GM21528 (cell line): ENCODE data around the gene TOMM7.
A peak's percentile ranks its signal among the peaks of the same experiment; 100 is the strongest.
"Not testable (repeated sequence)": the region's sequence is repeated elsewhere in the genome, so short reads cannot be mapped to it uniquely, and the experiment has no call there.

ENCODE experiments used
- ATAC-seq: cut with Tn5 transposase; IDR thresholded peaks from one replicate; pipeline ENCODE4 v1.9.1; 2021; ENCODE audit warnings: mild to moderate bottlenecking, moderate library complexity; ENCODE audit not compliant: unreplicated experiment, low FRiP score

The TOMM7 gene

GRCh38 chr7:22826593-22826992, 3.9 kb upstream of the TOMM7 start:
- ATAC-seq, result no peak

DNA sequence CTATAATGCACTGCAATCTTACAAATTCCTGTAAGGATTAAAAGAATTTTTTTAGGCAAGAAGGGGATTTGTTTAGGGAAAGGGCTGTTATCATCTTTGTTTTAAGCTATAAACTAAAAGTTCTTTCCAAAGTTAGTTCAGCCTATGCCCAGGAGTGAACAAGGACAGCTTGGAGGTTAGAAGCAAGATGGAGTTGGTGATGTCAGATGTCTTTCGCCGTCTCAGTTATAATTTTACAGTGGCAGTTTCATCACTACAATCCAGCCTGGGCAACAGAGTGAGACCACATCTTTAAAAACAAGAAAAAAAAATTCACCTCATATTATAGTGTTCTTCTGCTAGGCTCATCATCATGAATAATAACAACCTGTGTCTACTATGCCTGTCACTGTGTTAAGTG, 2.1 kb upstream of the TOMM7 start:
- no peak for ATAC-seq

DNA sequence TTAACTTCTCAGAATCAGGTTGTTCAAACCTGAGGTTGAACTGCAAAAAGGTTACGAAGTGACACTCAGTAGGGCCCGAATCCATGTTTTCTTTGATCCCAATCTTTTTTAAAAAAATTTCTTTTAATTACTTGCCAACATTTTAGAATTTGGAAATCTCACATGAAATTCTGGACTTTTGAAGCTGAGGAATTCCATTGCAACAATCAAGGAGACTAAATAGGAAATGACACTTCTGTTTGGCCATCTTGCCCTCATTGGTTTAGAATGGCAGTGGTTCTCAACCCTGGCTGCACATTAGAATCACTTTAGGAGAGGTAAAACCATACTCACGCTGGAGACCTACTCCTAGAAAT, 471 bp upstream of the TOMM7 start:
- no peak for ATAC-seq

DNA sequence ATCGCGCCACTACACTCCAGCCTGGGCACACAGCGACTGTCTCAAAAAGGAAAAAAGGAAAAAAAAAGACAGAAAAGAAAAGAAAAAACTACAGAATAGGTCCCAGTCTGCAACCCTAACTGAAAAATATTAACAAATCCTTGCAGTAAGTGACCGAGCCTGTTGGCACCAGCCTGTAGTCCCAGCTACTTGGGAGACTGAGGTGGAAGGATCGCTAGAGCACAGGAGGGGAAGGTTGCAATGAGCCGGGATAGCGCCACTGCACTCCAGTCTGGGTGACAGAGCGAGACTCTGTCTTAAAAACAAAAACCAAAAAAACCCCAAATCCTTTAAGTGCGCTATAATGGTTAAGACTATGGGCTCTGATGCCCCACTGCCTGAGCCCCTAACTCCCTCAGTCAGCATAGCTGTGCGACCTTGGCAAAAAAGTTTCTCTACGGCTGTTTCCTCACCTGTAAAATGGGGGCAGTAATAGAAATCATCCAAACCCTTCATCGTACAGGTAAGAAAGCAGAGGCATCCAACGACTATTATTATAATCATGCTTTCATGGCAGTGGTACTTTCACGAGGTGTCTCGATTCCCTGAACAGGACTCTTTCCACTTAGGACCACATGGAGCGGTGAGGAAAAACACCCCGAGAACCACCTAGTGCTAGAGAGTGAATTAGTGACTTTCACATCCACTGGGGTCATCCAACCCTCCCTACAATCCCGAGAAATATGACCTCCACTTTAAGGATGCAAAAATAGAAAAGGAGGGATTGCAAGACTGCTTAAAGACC, 755 bp downstream of the TOMM7 start:
- peak; percentile 7 for ATAC-seq

DNA sequence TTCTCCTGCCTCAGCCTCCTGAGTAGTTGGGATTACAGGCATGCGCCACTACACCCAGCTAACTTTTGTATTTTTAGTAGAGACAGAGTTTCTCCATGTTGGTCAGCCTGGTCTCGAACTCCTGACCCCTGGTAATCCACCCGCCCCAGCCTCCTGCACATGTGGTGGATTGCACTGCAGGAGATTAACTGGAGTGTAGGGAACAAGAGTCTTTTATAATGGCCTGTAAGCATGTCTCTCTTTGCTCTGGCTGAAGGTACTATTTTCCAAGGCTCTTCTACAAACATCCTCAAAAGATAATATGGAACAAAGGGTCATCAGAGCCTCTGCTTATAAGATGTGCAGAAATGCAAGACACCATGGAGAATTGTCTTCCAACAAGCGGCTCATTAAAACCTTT, 3.2 kb downstream of the TOMM7 start:
- no peak for ATAC-seq

DNA sequence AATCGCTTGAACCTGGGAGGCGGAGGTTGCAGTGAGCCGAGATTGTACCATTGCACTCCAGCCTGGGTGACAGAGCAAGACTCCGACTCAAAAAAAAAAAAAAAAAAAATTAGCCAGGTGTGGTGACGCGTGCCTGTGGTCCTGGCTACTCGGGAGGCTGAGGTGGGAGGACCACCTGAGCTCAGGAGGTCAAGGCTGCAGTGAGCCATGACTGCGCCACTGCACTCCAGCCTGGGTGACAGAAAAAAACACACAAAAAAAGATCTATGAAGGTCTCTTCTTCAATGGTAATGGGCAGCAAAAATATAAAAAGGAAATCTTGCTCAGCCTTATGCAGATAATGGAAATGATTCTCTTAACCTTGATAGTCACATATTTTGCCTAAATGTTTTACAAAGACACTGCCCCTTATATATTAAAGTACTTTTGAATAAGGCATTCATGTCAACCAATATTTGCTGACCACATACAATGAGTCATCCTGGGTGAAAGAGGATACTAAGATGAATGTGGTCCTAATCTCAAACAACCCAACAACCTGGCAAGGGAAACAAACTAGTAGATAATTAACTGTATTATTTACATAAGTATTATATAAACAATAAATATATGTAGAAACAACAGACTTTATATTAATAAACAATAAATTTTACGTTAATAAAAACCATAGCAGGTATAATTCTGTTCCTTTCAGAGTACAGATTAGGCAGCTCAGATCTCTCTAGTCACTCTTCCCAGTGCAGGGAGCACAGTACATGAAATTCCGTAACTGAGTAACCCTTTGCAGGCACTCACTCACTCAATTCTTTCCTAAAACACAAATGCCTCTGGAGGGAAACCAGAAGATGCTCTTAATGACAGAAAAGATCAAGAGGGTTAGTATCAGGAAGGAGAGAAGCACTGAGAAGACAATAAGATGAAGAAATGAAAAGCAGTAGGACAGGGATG, 8.1 kb downstream of the TOMM7 start:
- no peak for ATAC-seq

DNA sequence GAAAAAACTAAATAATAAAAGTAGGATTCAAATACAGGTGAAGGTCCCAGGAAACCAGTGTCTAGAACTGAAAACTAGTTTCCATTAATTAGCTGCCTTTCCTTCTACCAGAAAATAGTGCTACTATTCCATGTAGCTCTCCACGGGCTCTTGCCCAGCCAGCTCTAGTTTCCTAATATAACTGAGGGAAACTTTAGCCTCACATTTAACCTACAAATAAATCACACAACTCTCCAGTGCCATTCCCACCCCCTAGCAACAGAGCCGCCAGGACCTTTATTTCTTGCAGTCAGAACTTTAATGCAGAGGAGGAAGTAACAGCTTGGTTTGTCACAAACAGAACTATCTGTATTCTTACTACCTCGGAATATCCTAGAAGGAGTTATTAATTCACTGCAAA, 10.3 kb downstream of the TOMM7 start:
- ATAC-seq, result no peak

DNA sequence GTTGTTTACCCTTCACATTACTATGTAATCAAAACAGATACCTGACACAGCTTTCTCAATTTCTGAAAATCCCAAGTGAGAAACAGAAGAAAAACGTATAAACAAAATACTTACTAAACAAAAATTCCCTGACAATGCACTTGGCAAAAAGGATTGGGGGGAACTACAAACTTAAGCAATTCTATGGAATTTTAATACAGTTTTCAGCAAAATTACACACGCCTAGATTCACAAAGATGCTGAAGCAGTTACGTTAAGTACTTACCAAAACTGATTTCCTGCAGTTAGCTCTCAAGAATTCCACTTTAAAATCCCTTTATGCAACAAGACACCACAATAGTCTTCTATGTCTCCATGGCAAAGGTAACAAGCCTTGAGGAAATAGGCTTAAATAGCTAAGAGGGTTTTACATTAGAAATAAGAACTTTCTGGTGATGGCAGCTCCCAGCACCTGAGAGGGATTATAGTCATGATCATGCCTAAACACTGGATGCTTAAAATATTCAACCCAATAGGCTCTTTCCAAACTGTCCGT, 10.8 kb downstream of the TOMM7 start:
- ATAC-seq, result no peak

DNA sequence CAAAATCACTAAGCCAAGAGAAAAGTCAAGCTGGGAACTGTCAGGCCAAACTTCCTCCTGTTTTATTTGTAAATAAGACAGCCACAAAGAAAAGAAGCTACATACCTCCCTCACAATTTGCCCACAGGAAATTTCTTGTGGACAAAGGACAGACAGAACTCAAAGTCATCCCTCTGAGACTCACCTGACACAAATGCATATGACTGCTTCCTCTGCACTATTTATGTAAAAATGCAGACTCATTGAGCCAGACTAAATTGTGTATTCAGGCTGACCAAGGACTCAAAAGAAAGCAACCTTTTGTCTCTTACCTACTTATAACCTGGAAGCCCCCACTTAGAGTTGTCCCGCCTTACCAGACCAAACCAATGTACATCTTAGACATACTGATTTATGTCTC, 11.8 kb downstream of the TOMM7 start:
- ATAC-seq, result no peak

- no peak for ATAC-seq
These were observed 12.6 kb downstream of the TOMM7 start for GRCh38 chr7:22809902-22810642.

DNA sequence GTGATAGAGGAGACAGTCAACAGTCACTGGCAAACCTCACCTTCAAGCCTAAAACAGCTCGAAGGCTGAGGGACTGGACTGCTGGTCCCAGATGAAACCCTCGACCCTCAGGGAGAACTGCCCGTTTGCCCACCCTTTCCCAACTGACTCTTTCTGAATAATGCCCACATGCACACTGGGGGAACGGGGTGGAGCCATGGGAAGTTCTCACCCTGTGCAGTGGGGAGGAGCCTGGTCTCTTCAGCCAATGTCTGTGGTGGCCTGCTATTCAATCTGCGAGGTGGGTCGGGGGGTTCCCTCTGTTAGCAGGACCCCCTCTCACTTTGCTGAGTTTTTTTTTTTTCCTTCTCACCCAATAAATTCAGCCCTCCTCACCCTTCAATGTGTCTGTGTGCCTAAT, 14.5 kb downstream of the TOMM7 start:
- ATAC-seq, result no peak

DNA sequence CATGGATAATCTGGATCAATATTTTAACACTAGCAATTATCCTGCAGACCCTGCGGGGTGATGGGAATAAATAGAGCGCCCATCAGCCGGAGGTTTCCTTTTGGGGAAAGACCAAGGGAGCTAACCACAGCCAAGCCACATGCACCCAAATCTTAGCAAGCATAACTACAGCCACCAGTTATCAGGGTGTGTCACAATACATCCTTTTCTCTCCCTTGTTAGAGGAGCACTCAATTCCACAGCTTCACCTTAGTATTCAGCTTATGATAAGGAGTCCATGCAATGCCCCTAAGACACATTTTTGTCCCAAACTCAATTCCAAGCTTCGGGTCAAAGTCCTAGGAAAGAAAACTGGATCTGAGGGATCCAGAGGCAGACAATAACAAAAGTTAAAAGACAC, 15.9 kb downstream of the TOMM7 start:
- ATAC-seq, result no peak

- no peak for ATAC-seq
These were observed 17.4 kb downstream of the TOMM7 start for GRCh38 chr7:22805227-22805626.

GRCh38 chr7:22802831-22803230, 19.8 kb downstream of the TOMM7 start:
- ATAC-seq, result not testable (repeated sequence)

DNA sequence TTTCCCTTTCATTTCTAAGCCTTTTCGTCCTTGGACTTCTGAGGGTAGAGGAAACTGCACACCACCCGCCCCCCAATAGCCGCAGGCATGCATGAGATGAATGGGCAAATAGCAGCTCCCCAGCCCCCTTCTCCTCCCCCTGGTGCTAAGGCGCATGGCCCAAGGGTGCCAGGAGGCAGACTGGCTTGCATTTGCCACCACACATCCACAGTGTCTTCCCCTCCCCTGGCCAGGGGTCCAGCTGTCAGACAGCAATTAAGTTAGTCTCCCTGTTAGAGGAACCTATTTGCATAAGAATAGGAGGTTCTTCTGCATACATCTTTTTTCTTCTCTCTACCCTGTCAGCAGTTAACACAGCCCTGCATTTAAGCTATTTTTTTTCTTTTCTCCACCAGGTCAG, 20.2 kb downstream of the TOMM7 start:
- ATAC-seq, result no peak

DNA sequence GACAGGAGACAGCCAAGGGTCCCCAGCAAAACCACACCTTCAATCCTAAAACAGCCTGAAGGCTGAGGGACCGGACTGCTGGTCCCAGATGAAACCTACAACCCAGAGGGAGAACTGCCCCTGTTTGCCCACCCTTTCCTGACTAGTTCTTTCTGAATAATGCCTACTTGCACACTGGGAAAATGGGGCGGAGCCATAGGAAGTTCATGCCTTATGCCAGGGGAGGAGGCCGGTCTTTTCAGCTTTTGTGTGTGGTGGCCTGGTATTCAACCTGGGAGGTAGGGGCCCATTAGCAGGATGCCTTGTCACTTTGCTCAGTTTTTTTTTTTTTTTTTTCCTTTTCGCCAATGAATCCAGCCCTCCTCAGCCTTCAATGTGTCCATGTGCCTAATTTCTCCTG, 20.7 kb downstream of the TOMM7 start:
- ATAC-seq, result no peak

DNA sequence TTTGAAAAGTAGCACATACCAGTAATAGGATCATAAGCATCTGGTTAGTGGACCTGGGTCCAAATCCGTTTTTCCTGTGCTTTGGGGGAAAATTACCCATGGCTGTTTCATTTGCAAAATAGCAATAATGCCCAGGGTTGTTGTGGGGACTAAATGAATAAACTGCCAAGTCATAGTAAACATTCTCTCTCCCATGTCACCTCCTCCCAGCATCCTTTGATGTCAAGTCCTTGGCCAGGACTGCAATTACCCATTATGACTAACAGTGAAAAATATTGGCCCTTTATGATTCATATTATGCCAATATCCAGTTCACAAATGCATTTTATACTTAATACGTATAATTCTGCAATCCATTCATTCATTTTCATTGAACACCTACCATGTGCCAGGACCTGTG, 23.0 kb downstream of the TOMM7 start:
- ATAC-seq, result no peak

DNA sequence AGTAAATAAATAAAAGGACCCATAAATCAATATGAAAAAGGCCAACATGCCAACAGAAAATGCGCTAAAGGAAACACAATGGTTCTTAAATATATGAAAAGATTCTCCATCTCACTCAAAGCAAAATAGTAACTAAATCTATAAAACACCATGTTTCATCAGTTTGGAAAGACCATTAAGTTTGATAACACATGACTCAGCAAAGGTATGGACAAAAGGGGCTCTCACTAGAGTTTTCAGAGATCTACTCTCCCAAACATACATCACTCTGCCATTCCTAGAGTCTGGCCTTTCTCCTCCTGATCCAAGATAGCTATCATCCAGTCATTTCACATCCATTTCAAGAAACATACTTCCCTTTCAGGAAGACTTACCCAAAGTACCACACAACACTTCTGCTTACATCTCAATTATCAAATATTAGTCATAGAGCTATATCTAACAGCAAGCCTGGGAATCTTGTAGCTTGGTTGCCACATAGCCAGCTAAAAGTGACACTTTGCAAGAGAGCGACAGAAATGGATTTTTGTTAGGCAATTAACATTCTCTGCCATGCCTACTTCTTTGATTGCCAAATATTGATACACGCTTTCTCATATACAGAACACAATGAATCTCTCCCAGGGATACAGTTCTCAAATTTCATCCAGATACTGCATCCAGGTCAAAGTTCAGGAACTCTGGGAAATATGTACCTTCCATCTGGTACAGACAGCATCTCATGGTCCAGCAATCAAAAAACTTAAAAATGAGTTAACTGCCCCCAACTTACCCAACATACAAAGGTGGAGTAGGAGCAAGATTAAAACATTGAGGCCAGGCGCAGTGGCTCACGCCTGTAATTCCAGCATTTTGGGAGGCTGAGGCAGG, 28.8 kb downstream of the TOMM7 start:
- no peak for ATAC-seq

DNA sequence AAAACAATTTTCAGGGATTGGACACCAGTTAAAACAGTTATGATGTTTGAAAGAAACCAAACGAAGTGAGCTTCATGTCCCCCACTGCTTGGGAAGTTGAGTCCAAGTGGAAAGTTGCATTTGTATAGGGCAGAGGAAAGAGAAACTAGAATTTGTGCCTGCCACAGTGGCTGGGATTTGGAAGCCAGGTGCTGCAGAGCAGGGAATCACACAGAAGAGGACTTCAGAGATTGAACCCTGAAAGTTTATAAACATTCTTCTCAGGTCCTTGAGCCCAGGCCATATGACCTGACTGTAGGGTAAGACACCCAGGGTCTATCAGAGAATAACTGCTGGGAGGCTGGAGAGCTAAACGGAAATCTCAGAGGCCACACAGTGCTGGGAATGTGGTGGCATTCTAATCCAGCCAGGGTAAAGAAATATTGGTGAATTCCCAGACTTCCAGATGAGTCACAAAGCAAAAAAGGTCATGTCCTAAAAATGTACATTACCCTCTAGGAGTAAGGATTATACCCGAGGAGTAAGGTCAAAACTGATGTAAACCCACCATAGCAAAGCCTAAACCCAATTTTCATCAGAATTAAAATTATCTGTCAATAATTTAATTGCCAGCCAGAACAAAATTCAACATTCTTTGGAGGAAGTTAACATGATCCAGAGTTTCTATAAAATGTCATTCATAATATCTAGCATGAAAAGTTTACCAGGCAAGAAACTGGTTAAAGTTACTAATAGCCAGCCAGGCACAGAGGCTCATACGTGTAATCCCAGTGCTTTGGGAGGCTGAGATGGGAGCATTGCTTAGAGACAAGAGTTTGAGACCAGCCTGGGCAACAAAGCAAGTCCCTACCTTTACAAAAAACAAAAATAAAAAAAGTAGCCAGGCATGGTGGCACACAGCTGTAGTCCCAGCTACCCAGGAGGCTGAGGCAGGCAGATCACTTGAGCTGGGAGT, 31.2 kb downstream of the TOMM7 start:
- ATAC-seq, result no peak
